Testis (tissue), 3 donors: ENCODE results near the gene ASXL2. TPM values are rescaled to one million over a fixed set of nuclear protein-coding genes. Genes with fewer than 3 reads are reported as not detected.
A peak's percentile ranks its signal among the peaks of the same experiment; 100 is the strongest.
"Not testable (repeated sequence)": the region's sequence is repeated elsewhere in the genome, so short reads cannot be mapped to it uniquely, and the experiment has no call there.

Source experiments
- DNase-seq: peaks from one replicate; pipeline ENCODE4 v3.0.0-alpha.2; 2019
- H3K27ac ChIP-seq, 2 donors: fragments of 200-600 bp; sonication (generic); one replicate each; pipeline ENCODE4 v1.5.1; 2019
- H3K27me3 ChIP-seq: fragments of 200-600 bp; sonication (generic); one replicate; pipeline ENCODE4 v1.5.1; 2019
- H3K36me3 ChIP-seq: fragments of 200-600 bp; sonication (generic); one replicate; pipeline ENCODE4 v1.5.1; 2017; ENCODE audit warnings: low read depth; ENCODE audit errors: missing control alignments
- H3K4me1 ChIP-seq: fragments of 200-600 bp; sonication (generic); one replicate; pipeline ENCODE4 v1.5.1; 2019
- H3K4me3 ChIP-seq, 2 donors: fragments of 200-600 bp; sonication (generic); one replicate each; pipeline ENCODE4 v1.5.1; 2017 to 2019
- H3K9me3 ChIP-seq: fragments of 200-600 bp; sonication (generic); one replicate; pipeline ENCODE4 v1.5.1; 2017
- CTCF ChIP-seq, 3 experiments: fragments of 450-650 bp in 2 of 3; fragments of 200-600 bp in 1 of 3; sonication (generic) in 1 of 3; IDR thresholded peaks; one replicate each; pipeline ENCODE4 v1.5.1; 2016 to 2019; ENCODE audit warnings: antibody characterized with exemption in 3 of 3, mild to moderate bottlenecking in 2 of 3, moderate library complexity in 1 of 3
- POLR2A ChIP-seq: fragments of 450-650 bp; IDR thresholded peaks from one replicate; pipeline ENCODE4 v1.6.1; 2017; ENCODE audit warnings: antibody characterized with exemption, mild to moderate bottlenecking, moderate library complexity
- WGBS, 2 donors: methylation state at CpG; one replicate each; pipeline ENCODE4 v1.1.5; 2018; 5-methylcytosine and 5-hydroxymethylcytosine counted together
- intact Hi-C: fragments of 100-400 bp; cut with DNase I; formaldehyde crosslinking; loops from one replicate; pipeline ENCODE4 v1.15.1; 2023; ENCODE audit warnings: low total_unique reads
- polyA plus RNA-seq: library from polyadenylated mRNA; stranded (reverse); fragments of 350-450 nt; fragmentation: Illumina TruSeq; extraction: RNeasy Lipid Tissue Mini Kit (QIAGEN cat#74804); gene quantifications from one replicate; pipeline ENCODE4 v1.2.3, GENCODE V29; 2014; ENCODE audit warnings: low read depth, low replicate concordance; ENCODE audit not compliant: insufficient read depth
- total RNA-seq, 2 donors: library from RNA; depleted of rRNA; stranded (reverse); fragments of >200 nt; gene quantifications; one replicate each; pipeline ENCODE4 v1.2.3, GENCODE V29; 2016

The ASXL2 gene
- total and polyA plus RNA-seq, 3 donors from 2014 or later: 40.9 to 51.9 (median 43.3) TPM

- no peak for DNase-seq
- 96% methylated on average over 5 of the region's 5 CpGs for WGBS, 2 donors
- H3K27ac ChIP-seq: no peak overlapping the region
- no peaks in the 10 kb centered on the region for H3K36me3 ChIP-seq
- no peaks in the 10 kb centered on the region for H3K4me1 ChIP-seq
- no peak for TF ChIP-seq CTCF (IDR thresholded peaks at IDR 0.05)
- TF ChIP-seq POLR2A: no peak
- H3K9me3 ChIP-seq: no peaks in the 10 kb centered on the region
- no peak overlapping the region for H3K4me3 ChIP-seq
- no peaks in the 10 kb centered on the region for H3K27me3 ChIP-seq
- intact Hi-C loops: no loop called here
These were observed 42.0 kb upstream of the ASXL2 start for GRCh38 chr2:25920336-25920735.

- Histone ChIP-seq H3K9me3 (no peaks in the 10 kb centered on the region), H3K27me3 (no peaks in the 10 kb centered on the region), H3K4me3 (no peak overlapping the region), H3K4me1 (no peaks in the 10 kb centered on the region), H3K36me3 (no peaks in the 10 kb centered on the region), H3K27ac (no peak overlapping the region)
- 91 to 93% methylated on average over 3 of the region's 3 CpGs for WGBS, 2 donors
- intact Hi-C loops: no loop called here
- no peak for TF ChIP-seq CTCF (IDR thresholded peaks at IDR 0.05)
- TF ChIP-seq POLR2A: no peak
- no peak for DNase-seq
These were observed 39.5 kb upstream of the ASXL2 start for GRCh38 chr2:25917832-25918231.

DNA sequence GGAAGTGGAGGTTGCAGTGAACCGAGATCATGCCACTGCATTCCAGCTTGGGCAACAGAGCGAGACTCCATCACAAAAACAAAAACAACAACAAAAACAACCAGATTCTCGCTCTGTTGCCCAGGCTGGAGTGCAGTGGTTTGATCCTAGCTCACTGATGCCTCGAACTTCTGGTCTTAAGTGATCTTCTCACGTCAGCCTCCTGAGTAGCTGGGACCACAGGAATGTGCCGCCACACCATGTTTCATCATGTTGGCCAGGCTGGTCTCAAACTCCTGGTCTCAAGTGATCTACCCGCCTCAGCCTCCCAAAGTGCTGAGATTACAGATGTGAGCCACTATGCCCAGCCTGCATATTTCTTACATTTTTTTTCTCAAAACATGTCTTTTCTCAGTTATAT, 39.1 kb upstream of the ASXL2 start:
- WGBS, 2 donors: 85 to 88% methylated on average over 7 of the region's 7 CpGs
- H3K9me3 ChIP-seq, H3K27ac ChIP-seq, H3K36me3 ChIP-seq, H3K4me3 ChIP-seq, H3K27me3 ChIP-seq, DNase-seq, H3K4me1 ChIP-seq, intact Hi-C loops: not testable (repeated sequence)

DNA sequence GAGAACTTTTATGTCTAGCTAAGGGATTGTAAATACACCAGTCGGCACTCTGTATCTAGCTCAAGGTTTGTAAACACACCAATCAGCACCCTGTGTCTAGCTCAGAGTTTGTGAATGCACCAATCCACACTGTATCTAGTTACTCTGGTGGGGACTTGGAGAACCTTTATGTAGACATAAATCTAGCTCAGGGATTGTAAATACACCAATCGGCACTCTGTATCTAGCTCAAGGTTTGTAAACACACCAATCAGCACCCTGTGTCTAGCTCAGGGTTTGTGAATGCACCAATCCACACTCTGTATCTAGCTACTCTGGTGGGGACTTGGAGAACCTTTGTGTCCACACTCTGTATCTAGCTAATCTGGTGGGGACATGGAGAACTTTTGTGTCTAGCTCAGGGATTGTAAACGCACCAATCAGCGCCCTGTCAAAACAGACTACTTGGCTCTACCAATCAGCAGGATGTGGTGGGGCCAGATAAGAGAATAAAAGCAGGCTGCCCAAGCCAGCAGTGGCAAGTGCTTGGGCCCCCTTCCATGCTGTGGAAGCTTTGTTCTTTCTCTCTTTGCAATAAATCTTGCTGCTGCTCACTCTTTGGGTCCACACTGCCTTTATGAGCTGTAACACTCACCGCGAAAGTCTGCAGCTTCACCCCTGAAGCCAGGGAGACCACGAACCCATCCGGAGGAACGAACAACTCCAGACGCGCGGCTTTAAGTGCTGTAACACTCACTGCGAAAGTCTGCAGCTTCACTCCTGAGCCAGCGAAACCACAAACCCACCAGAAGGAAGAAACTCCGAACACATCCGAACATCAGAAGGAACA, 37.9 kb upstream of the ASXL2 start:
- H3K4me3 ChIP-seq: peak overlapping the region in 1 of 2 donors; percentile 29
- H3K4me1 ChIP-seq, H3K9me3 ChIP-seq, intact Hi-C loops, H3K27ac ChIP-seq, DNase-seq, H3K27me3 ChIP-seq, H3K36me3 ChIP-seq: not testable (repeated sequence)
- WGBS, 2 donors: 51 to 63% methylated on average over 16 of the region's 16 CpGs

- H3K36me3 ChIP-seq, DNase-seq, H3K27me3 ChIP-seq, intact Hi-C loops, H3K9me3 ChIP-seq, H3K27ac ChIP-seq, H3K4me1 ChIP-seq: not testable (repeated sequence)
- H3K4me3 ChIP-seq: peak overlapping the region; percentile 2 to 29
- WGBS, 2 donors: 51 to 77% methylated on average over 7 to 19 of the region's 33 CpGs
These were observed 37.1 kb upstream of the ASXL2 start for GRCh38 chr2:25915411-25915810.

DNA sequence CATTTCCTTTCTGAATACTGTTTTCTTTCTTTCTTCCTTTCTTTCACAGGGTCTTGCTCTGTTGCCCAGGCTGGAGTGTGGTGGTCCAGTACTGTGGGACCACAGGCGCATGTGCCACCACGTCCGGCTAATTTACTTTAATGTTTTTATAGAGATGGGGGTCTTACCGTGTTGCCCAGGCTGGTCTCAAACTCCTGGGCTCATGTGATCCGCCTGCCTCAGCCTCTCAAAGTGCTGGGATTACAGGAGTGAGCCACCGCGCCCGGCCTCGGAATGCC, 35.3 kb upstream of the ASXL2 start:
- H3K36me3 ChIP-seq, H3K4me1 ChIP-seq, H3K4me3 ChIP-seq, H3K9me3 ChIP-seq, DNase-seq, H3K27me3 ChIP-seq, intact Hi-C loops, H3K27ac ChIP-seq: not testable (repeated sequence)
- WGBS, 2 donors: 87 to 89% methylated on average over 9 of the region's 9 CpGs
